Calu3 (cell line): ENCODE data around the gene COL5A2. TPM values are rescaled to one million over a fixed set of nuclear protein-coding genes. Genes with fewer than 3 reads are reported as not detected.
A peak's percentile ranks its signal among the peaks of the same experiment; 100 is the strongest.

Experiments used
- BruUV-seq: library from RNA; stranded (reverse); fragments of 400-500 nt; replicated peaks from 2 replicates; lab custom pipeline; 2021; lab: Mats Ljungman, UMichigan
- CTCF ChIA-PET: fragments of 300-600 bp; sonication (Branson Sonifier 250); formaldehyde crosslinking; loops from one replicate; lab custom pipeline; 2022; ENCODE audit warnings: antibody characterized with exemption; lab: Charles Lee
- DNase-seq: peaks from one replicate; pipeline ENCODE4 v3.0.0; 2022
- H3K27ac Mint-ChIP-seq: one replicate; pipeline ENCODE4 v1.8.0; 2022; ENCODE audit warnings: mixed read lengths; ENCODE audit not compliant: unreplicated experiment
- H3K27me3 Mint-ChIP-seq: one replicate; pipeline ENCODE4 v1.8.0; 2022; ENCODE audit warnings: mixed read lengths; ENCODE audit not compliant: unreplicated experiment
- H3K36me3 Mint-ChIP-seq: one replicate; pipeline ENCODE4 v1.8.0; 2022; ENCODE audit warnings: mild to moderate bottlenecking, moderate library complexity, mixed read lengths; ENCODE audit not compliant: insufficient read depth, unreplicated experiment
- H3K4me1 Mint-ChIP-seq: one replicate; pipeline ENCODE4 v1.8.0; 2022; ENCODE audit warnings: mild to moderate bottlenecking, low read depth, mixed read lengths; ENCODE audit not compliant: unreplicated experiment
- H3K4me3 Mint-ChIP-seq: one replicate; pipeline ENCODE4 v1.8.0; 2022; ENCODE audit warnings: mild to moderate bottlenecking, low read depth, moderate library complexity, mixed read lengths; ENCODE audit not compliant: unreplicated experiment
- H3K9me3 Mint-ChIP-seq: one replicate; pipeline ENCODE4 v1.8.0; 2022; ENCODE audit warnings: low read depth, mixed read lengths; ENCODE audit not compliant: unreplicated experiment
- intact Hi-C: fragments of 100-400 bp; cut with micrococcal nuclease; formaldehyde crosslinking; loops from one replicate; pipeline ENCODE4 v1.10.0; 2022; ENCODE audit not compliant: unreplicated experiment
- total RNA-seq: library from RNA; stranded (reverse); gene quantifications from 2 replicates; pipeline ENCODE4 v1.2.3, GENCODE V29; 2022
- TF ChIP-seq, protein P1 (sequence below): fragments of 200-600 bp; IDR thresholded peaks from one replicate; pipeline ENCODE4 v1.8.0; 2022; ENCODE audit warnings: antibody characterized with exemption; ENCODE audit not compliant: unreplicated experiment

Gene COL5A2
- total RNA-seq, 1 experiment from 2014 or later: 1.1 TPM

DNA sequence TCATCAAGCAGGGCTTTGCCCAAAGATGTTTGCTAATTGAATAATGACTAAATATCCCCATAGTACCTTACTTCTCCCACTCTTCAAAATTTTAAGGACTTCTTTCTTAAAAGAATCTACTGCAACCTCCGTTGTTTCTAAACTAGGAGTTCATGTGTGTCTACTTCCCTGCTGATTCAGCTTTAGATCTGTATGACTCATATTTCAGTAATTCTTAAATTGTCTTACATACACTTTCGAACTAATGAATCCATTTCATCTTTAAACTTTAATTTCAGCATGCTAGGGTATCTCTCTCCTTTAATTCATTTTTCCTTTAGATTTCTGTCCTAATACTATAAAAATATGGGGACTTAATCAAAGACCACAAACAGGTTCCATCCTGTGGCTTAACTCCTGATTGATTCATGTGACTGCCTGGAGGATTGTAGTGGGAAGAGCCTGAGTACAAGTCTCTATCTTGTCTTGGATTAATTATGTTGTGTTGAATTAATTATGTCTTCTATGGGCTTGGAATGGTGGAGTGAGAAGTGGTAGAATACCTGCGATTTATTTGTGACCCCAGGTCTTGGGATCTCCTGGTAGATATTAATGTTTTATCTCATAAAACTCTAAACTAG is 24.9 kb upstream of the COL5A2 start:
- no TSS peak for BruUV-seq
- intact Hi-C loops: no loop called here
- Mint-ChIP-seq H3K27me3 (no peaks in the 10 kb centered on the region), H3K4me1 (peaks cover 44% of the 10 kb centered on the region), H3K27ac (peak overlapping the region; percentile 32), H3K9me3 (no peaks in the 10 kb centered on the region), H3K4me3 (peak overlapping the region; percentile 12), H3K36me3 (peaks cover 3% of the 10 kb centered on the region)
- CTCF ChIA-PET: no interaction called here
- TF ChIP-seq, protein P1, sequence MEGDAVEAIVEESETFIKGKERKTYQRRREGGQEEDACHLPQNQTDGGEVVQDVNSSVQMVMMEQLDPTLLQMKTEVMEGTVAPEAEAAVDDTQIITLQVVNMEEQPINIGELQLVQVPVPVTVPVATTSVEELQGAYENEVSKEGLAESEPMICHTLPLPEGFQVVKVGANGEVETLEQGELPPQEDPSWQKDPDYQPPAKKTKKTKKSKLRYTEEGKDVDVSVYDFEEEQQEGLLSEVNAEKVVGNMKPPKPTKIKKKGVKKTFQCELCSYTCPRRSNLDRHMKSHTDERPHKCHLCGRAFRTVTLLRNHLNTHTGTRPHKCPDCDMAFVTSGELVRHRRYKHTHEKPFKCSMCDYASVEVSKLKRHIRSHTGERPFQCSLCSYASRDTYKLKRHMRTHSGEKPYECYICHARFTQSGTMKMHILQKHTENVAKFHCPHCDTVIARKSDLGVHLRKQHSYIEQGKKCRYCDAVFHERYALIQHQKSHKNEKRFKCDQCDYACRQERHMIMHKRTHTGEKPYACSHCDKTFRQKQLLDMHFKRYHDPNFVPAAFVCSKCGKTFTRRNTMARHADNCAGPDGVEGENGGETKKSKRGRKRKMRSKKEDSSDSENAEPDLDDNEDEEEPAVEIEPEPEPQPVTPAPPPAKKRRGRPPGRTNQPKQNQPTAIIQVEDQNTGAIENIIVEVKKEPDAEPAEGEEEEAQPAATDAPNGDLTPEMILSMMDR: no peak
- DNase-seq: no peak

DNA sequence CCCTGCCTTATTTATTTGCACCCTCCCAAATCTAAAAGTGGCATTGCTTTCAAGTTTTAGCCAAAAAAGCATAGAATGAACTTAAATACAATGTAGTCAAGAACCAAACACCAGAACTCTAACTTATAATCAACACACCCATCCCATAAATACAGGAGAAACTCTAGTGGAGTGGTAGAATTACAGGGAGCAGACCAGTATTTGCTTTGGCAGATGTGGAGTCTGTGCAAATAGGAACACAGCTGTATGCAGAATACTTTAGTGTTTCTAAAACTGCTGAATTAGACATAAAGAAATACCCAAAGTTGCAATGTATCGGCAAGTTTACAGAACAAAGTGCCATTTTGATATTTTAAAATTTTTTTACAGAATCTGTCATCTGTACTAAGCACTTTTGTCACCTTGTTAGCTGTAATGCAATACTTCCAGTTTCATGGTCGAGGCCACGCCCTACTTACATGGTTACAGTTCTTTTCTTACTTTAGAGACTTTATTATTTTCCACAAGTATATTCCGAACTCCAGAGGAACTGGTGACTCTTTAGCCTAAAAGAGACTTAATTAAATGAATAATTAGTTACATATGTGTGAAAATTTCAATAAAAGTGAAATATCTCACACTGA is 23.7 kb upstream of the COL5A2 start:
- peaks cover 34% of the 10 kb centered on the region for H3K4me1 Mint-ChIP-seq
- H3K36me3 Mint-ChIP-seq: peaks cover 3% of the 10 kb centered on the region
- intact Hi-C loops: no loop called here
- H3K27me3 Mint-ChIP-seq: no peaks in the 10 kb centered on the region
- no peaks in the 10 kb centered on the region for H3K9me3 Mint-ChIP-seq
- BruUV-seq: no TSS peak
- H3K27ac Mint-ChIP-seq: no peak overlapping the region
- CTCF ChIA-PET: no interaction called here
- TF ChIP-seq, protein P1: no peak
- no peak overlapping the region for H3K4me3 Mint-ChIP-seq
- DNase-seq: no peak

DNA sequence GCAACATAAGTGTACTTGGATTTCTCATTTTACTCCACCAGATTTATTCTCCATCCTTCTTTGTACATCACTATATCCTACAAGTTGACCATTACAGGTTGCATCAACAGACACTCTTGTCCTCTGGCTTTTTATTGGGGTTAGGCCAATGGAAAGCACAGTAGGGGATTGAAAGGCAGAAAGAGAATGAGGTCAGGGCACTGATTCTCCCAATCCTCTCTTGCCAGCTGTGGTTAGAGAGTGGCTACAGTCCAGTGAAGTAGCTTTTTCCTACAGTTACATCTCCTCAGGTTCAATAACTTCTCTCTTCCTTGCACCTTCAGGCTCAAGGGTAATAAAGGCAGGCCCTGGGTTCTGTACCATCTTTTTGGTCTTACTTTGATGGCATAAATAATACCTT is 20.2 kb upstream of the COL5A2 start:
- H3K27me3 Mint-ChIP-seq: no peaks in the 10 kb centered on the region
- no peaks in the 10 kb centered on the region for H3K9me3 Mint-ChIP-seq
- TF ChIP-seq, protein P1: no peak
- no peak overlapping the region for H3K27ac Mint-ChIP-seq
- intact Hi-C loops: no loop called here
- H3K4me3 Mint-ChIP-seq: no peak overlapping the region
- no peak for DNase-seq
- peaks cover 10% of the 10 kb centered on the region for H3K4me1 Mint-ChIP-seq
- BruUV-seq: no TSS peak
- CTCF ChIA-PET: no interaction called here
- peaks cover 3% of the 10 kb centered on the region for H3K36me3 Mint-ChIP-seq

DNA sequence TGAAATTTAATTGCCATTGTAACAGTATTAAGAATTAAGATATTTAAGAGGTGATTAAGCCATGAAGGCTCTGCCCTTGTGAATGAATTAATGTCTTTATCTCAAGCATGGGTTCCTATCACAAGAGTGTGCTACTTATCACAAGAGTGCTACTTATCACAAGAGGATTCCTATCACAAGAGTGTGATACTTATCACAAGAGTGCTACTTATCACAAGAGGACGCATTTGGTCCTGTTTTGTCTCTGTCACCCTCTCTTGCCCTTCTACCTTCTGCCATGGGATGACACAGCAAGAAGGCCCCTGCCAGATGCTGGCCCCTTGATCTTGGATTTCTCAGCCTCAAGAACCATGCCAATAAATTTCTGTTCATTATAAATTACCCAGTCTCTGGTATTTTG is 13.2 kb upstream of the COL5A2 start:
- TF ChIP-seq, protein P1: no peak
- intact Hi-C loops: no loop called here
- H3K4me1 Mint-ChIP-seq: peaks cover 8% of the 10 kb centered on the region
- no peak overlapping the region for H3K27ac Mint-ChIP-seq
- H3K9me3 Mint-ChIP-seq: peaks cover 2% of the 10 kb centered on the region
- no peak for DNase-seq
- BruUV-seq: no TSS peak
- H3K27me3 Mint-ChIP-seq: no peaks in the 10 kb centered on the region
- no peak overlapping the region for H3K4me3 Mint-ChIP-seq
- H3K36me3 Mint-ChIP-seq: no peaks in the 10 kb centered on the region
- CTCF ChIA-PET: no interaction called here
